ENCODE measurements around the gene ERCC2. TPM values are rescaled to one million over a fixed set of nuclear protein-coding genes. Genes with fewer than 3 reads are reported as not detected.

ERCC2 gene
- total RNA-seq, 2 donors from 2014 or later = 20.5 to 31.8 TPM

DNA sequence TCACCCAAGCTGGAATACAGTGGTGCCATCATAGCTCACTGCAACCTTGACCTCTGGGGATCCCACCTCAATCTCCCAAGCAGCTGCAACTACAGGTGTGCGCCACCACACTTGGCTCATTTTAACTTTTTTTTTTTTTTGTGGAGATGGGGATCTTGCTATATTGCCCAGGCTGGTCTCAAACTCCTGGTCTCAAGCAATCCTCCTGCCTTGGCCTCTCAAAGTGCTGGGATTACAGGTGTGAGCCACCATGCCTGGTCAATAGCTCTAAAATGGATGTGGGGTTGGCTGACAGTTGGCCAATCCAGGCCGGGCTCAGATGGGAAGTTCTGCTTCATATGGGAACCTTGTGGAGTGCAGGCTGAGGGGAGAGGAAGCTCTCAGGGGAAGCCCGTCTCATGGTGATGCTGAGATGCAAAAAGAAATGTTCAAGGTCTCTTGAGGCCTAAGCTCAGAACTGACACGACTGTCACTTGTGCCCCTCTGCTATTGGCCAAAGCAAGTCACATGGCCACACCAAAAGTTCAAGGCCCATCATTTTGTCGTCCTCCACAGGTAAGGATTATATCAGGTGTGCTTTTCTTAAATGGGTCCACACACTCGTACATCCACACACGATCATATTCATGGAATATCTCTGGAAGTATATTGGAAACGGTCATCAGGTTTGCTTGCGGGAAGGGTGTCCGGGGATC lies 36.6 kb downstream of the ERCC2 start:
- intact Hi-C loops (cut with DNase I) = no loop called here
- Histone ChIP-seq H3K4me3 (no peak overlapping the region), H3K9me3 (no peaks in the 10 kb centered on the region), H3K27ac (no peak overlapping the region), H3K36me3 (no peaks in the 10 kb centered on the region), H3K27me3 (replicated peaks; ENCODE audit: insufficient read depth) (no peaks in the 10 kb centered on the region), H3K4me1 (replicated peaks) (no peaks in the 10 kb centered on the region)
- no peak for DNase-seq (ENCODE audit: low spot score)
- TF ChIP-seq, protein P1, sequence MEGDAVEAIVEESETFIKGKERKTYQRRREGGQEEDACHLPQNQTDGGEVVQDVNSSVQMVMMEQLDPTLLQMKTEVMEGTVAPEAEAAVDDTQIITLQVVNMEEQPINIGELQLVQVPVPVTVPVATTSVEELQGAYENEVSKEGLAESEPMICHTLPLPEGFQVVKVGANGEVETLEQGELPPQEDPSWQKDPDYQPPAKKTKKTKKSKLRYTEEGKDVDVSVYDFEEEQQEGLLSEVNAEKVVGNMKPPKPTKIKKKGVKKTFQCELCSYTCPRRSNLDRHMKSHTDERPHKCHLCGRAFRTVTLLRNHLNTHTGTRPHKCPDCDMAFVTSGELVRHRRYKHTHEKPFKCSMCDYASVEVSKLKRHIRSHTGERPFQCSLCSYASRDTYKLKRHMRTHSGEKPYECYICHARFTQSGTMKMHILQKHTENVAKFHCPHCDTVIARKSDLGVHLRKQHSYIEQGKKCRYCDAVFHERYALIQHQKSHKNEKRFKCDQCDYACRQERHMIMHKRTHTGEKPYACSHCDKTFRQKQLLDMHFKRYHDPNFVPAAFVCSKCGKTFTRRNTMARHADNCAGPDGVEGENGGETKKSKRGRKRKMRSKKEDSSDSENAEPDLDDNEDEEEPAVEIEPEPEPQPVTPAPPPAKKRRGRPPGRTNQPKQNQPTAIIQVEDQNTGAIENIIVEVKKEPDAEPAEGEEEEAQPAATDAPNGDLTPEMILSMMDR (IDR thresholded peaks at IDR 0.05) = no peak
- TF ChIP-seq POLR2A (IDR thresholded peaks at IDR 0.05) (no peak), POLR2AphosphoS5 (IDR thresholded peaks at IDR 0.05) (no peak)
- WGBS = 81% methylated on average over 10 of the region's 10 CpGs

DNA sequence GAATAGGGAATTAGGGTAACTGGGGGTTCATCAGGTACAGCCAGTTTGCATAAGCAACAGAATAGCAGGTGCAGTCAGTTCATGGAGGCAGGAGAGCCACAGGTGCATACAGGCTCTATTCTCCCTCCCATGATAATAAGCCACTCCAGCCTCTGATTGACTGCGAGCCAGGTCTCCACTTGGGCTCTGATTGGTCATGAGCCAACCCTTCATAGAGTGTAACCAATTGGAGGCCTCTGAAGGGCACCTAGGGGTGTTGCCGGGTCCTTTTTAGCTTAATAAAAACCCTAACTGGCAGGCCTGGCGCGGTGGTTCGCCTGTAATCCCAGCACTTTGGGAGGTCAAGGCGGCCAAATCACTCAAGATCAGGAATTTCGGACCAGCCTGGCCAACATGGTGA lies 39.0 kb downstream of the ERCC2 start:
- intact Hi-C loops (cut with DNase I) = no loop called here
- Histone ChIP-seq H3K4me3 (no peak overlapping the region), H3K36me3 (no peaks in the 10 kb centered on the region), H3K27ac (no peak overlapping the region), H3K27me3 (replicated peaks; ENCODE audit: insufficient read depth) (no peaks in the 10 kb centered on the region), H3K9me3 (no peaks in the 10 kb centered on the region), H3K4me1 (replicated peaks) (no peaks in the 10 kb centered on the region)
- DNase-seq (ENCODE audit: low spot score) = no peak
- WGBS = 83% methylated on average over 7 of the region's 7 CpGs
- TF ChIP-seq POLR2A (IDR thresholded peaks at IDR 0.05) (no peak), POLR2AphosphoS5 (IDR thresholded peaks at IDR 0.05) (no peak)
- TF ChIP-seq, protein P1 (IDR thresholded peaks at IDR 0.05) = no peak

DNA sequence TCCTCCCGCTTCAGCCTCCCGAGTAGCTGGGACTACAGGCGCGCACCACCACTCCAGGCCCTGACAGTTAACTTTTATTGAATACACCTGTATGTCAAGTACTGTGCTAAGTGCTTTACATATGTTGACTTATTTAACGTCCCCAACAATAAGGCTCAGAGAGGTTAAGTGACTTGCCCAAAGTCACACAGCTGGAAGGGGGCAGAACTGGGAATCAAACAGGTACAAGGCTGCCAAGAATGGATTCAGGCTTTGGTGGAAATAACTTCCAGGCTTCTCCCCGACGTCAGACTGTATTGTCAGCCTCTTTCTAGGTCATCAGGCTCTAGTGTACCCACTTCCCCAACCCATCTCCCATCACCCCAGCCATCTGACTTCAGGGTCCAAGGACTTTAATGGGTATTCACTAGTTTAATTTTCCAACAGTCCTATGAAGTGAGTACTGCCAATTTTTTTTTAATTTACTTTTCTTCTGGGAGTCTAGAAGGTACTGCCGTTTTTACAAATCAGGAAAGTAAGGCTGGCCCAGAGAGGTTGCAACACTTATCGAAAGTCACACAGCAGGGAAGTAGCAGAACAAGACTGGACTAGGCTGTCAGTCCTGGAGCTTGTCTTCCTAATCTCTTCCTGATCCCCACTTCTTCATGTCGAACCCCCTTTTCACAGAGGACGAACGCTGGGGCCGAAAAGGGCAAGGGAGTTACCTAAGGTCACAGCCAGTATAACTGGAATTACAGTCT lies 42.8 kb downstream of the ERCC2 start:
- intact Hi-C loops (cut with DNase I) = no loop called here
- WGBS = 76% methylated on average over 13 of the region's 13 CpGs
- Histone ChIP-seq H3K4me3 (no peak overlapping the region), H3K36me3 (no peaks in the 10 kb centered on the region), H3K27me3 (replicated peaks; ENCODE audit: insufficient read depth) (no peaks in the 10 kb centered on the region), H3K4me1 (replicated peaks) (no peaks in the 10 kb centered on the region), H3K9me3 (no peaks in the 10 kb centered on the region), H3K27ac (no peak overlapping the region)
- TF ChIP-seq POLR2AphosphoS5 (IDR thresholded peaks at IDR 0.05) = no peak
- TF ChIP-seq POLR2A (IDR thresholded peaks at IDR 0.05) = no peak
- TF ChIP-seq, protein P1 (IDR thresholded peaks at IDR 0.05) = no peak
- no peak for DNase-seq (ENCODE audit: low spot score)

DNA sequence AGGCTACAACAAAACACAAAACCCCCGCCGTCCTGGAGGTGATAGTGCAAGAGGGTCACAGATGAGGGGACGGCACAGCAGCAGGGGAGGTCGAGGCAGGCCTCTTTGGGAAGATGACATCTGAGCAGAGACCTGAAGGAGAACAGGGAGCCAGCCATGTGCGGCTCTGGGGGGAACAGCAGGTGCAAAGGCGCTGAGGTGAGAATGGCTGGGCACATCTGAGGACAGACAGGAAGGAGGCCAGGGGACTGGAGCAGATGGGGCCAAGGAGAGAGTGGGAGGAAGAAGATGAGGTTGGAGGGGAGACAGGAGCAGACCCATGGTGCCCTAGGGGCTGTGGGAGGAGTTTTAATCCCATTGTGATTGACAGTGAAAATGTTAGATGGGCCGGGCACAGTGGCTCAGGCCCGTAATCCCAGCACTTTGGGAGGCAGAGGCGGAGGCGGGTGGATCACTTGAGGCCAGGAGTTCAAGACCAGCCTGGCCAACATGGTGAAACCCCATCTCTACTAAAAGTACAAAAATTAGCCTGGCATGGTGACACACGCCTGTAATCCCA lies 45.9 kb downstream of the ERCC2 start:
- intact Hi-C loops (cut with DNase I) = no loop called here
- WGBS = 78% methylated on average over 11 of the region's 11 CpGs
- no peak for TF ChIP-seq POLR2A (IDR thresholded peaks at IDR 0.05)
- TF ChIP-seq POLR2AphosphoS5 (IDR thresholded peaks at IDR 0.05) = no peak
- TF ChIP-seq, protein P1 (IDR thresholded peaks at IDR 0.05) = no peak

More for the DNA sequence above, 45.9 kb downstream of the ERCC2 start:
- Histone ChIP-seq H3K9me3 (no peaks in the 10 kb centered on the region), H3K27ac (no peak overlapping the region), H3K36me3 (no peaks in the 10 kb centered on the region), H3K4me1 (replicated peaks) (no peaks in the 10 kb centered on the region), H3K27me3 (replicated peaks; ENCODE audit: insufficient read depth) (no peaks in the 10 kb centered on the region), H3K4me3 (no peak overlapping the region)
- DNase-seq (ENCODE audit: low spot score) = no peak
